Neural cell (in vitro differentiated cells): ENCODE data around the gene MARS1.

Experiments used
- RAD21 ChIP-seq: fragments of 450-650 bp; conservative IDR thresholded peaks from 2 replicates; pipeline ENCODE4 v1.6.1; 2014; ENCODE audit warnings: antibody characterized with exemption, mild to moderate bottlenecking, moderate library complexity
- TF ChIP-seq, protein P1 (sequence below): fragments of 450-650 bp; IDR thresholded peaks from 2 replicates; pipeline ENCODE4 v1.5.1; 2014; ENCODE audit warnings: antibody characterized with exemption, mild to moderate bottlenecking, moderate library complexity; ENCODE audit not compliant: poor library complexity, severe bottlenecking

DNA sequence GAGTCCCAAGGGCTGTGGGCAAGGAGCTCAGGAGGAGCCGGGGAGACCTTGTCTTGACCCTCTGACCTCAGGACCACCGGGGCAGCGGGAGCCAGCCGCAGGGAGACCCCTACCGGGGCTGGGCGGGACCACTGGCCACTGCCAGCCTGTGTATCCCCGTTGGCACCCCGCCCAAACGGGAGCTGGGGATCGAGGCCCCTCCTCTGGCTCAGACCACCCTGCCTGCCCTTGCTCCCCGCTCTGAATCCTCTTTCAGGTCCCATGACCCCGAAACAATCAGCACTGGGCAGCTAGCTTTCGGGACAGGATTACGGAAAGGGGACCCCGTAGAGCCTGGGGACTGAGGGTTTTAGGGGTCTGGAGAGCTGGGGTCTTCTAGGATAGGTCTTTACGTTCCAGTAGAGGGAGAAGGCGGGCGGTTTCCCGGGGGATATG is 27.0 kb upstream of the MARS1 start:
- TF ChIP-seq, protein P1, sequence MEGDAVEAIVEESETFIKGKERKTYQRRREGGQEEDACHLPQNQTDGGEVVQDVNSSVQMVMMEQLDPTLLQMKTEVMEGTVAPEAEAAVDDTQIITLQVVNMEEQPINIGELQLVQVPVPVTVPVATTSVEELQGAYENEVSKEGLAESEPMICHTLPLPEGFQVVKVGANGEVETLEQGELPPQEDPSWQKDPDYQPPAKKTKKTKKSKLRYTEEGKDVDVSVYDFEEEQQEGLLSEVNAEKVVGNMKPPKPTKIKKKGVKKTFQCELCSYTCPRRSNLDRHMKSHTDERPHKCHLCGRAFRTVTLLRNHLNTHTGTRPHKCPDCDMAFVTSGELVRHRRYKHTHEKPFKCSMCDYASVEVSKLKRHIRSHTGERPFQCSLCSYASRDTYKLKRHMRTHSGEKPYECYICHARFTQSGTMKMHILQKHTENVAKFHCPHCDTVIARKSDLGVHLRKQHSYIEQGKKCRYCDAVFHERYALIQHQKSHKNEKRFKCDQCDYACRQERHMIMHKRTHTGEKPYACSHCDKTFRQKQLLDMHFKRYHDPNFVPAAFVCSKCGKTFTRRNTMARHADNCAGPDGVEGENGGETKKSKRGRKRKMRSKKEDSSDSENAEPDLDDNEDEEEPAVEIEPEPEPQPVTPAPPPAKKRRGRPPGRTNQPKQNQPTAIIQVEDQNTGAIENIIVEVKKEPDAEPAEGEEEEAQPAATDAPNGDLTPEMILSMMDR, result no peak
- no peak for TF ChIP-seq RAD21
